Testis (tissue), 3 donors: ENCODE results near the gene TWIST2. TPM values are rescaled to one million over a fixed set of nuclear protein-coding genes. Genes with fewer than 3 reads are reported as not detected.

Source experiments
- DNase-seq: peaks from one replicate; pipeline ENCODE4 v3.0.0-alpha.2; 2019
- H3K27ac ChIP-seq, 2 donors: fragments of 200-600 bp; sonication (generic); one replicate each; pipeline ENCODE4 v1.5.1; 2019
- H3K27me3 ChIP-seq: fragments of 200-600 bp; sonication (generic); one replicate; pipeline ENCODE4 v1.5.1; 2019
- H3K36me3 ChIP-seq: fragments of 200-600 bp; sonication (generic); one replicate; pipeline ENCODE4 v1.5.1; 2017; ENCODE audit warnings: low read depth; ENCODE audit errors: missing control alignments
- H3K4me1 ChIP-seq: fragments of 200-600 bp; sonication (generic); one replicate; pipeline ENCODE4 v1.5.1; 2019
- H3K4me3 ChIP-seq, 2 donors: fragments of 200-600 bp; sonication (generic); one replicate each; pipeline ENCODE4 v1.5.1; 2017 to 2019
- H3K9me3 ChIP-seq: fragments of 200-600 bp; sonication (generic); one replicate; pipeline ENCODE4 v1.5.1; 2017
- CTCF ChIP-seq, 3 experiments: fragments of 450-650 bp in 2 of 3; fragments of 200-600 bp in 1 of 3; sonication (generic) in 1 of 3; IDR thresholded peaks; one replicate each; pipeline ENCODE4 v1.5.1; 2016 to 2019; ENCODE audit warnings: antibody characterized with exemption in 3 of 3, mild to moderate bottlenecking in 2 of 3, moderate library complexity in 1 of 3
- POLR2A ChIP-seq: fragments of 450-650 bp; IDR thresholded peaks from one replicate; pipeline ENCODE4 v1.6.1; 2017; ENCODE audit warnings: antibody characterized with exemption, mild to moderate bottlenecking, moderate library complexity
- WGBS, 2 donors: methylation state at CpG; one replicate each; pipeline ENCODE4 v1.1.5; 2018; 5-methylcytosine and 5-hydroxymethylcytosine counted together
- intact Hi-C: fragments of 100-400 bp; cut with DNase I; formaldehyde crosslinking; loops from one replicate; pipeline ENCODE4 v1.15.1; 2023; ENCODE audit warnings: low total_unique reads
- polyA plus RNA-seq: library from polyadenylated mRNA; stranded (reverse); fragments of 350-450 nt; fragmentation: Illumina TruSeq; extraction: RNeasy Lipid Tissue Mini Kit (QIAGEN cat#74804); gene quantifications from one replicate; pipeline ENCODE4 v1.2.3, GENCODE V29; 2014; ENCODE audit warnings: low read depth, low replicate concordance; ENCODE audit not compliant: insufficient read depth
- total RNA-seq, 2 donors: library from RNA; depleted of rRNA; stranded (reverse); fragments of >200 nt; gene quantifications; one replicate each; pipeline ENCODE4 v1.2.3, GENCODE V29; 2016

The TWIST2 gene
- total and polyA plus RNA-seq, 3 donors from 2014 or later = 5.0 to 11.3 (median 10.3) TPM

DNA sequence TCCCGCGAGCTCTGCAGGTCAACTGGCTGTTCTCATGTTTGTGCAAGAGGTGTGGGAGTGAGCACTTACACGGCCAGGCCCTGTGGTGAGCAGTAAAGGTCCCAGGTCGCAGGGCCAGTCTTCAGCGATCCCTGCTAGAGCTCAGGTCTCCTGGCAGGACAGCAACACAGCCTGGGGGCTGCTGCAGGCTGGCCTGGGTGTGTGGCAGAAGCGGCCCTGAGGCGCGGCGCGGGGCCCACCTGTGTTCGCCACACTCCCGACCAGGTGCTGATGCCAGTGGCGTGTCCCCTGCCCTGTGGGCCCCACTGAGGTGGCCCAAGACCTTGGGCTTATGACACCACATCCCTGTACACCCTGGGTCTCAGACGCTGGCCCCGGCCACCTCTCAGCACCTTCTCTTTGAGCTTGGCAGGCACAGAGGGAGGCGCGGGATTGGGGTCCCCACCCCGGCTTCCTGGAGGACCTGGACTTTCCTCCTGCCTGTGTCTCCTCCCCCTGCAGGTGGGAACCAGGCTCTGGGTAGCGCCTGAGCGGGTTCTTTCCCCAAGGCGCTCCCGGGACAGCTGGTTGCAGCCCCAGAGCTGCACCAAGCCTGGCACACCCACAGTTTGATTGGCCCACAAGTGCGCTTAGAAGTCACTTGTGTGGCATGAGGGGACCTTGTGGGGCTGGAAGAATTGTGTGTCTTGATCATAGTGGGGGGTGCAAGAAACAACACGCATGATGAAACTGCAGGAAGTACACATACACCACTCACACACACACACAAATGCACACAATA is 59.2 kb downstream of the TWIST2 start:
- WGBS, 2 donors = 57 to 72% methylated on average over 19 to 21 of the region's 24 CpGs
- DNase-seq = no peak
- Histone ChIP-seq H3K4me1 (peaks cover 3% of the 10 kb centered on the region), H3K36me3 (no peaks in the 10 kb centered on the region), H3K4me3 (no peak overlapping the region), H3K27ac (no peak overlapping the region), H3K9me3 (no peaks in the 10 kb centered on the region), H3K27me3 (no peaks in the 10 kb centered on the region)
- TF ChIP-seq POLR2A (no peak), CTCF (IDR thresholded peaks at IDR 0.05) (no peak)
- intact Hi-C loops = no loop called here

DNA sequence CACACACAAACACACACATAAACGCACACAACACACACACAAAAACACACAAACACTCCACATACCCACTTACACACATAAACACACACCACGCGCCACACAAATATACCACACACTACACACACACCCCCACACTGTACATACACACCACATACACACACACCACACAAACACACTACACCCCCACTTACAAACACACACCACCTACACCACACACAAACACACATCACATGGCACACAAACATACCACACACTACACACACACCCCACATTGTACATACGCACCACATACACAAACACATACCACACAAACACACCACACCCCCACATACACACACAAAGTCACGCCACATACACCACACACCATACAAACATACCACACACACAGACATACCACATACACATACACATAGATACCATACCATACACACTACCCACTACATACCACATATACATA is 59.9 kb downstream of the TWIST2 start:
- H3K4me1 ChIP-seq = peaks cover 3% of the 10 kb centered on the region
- no peaks in the 10 kb centered on the region for H3K36me3 ChIP-seq
- H3K9me3 ChIP-seq = no peaks in the 10 kb centered on the region
- no peak overlapping the region for H3K4me3 ChIP-seq
- TF ChIP-seq POLR2A (no peak), CTCF (IDR thresholded peaks at IDR 0.05) (no peak)
- intact Hi-C loops = no loop called here
- WGBS, 2 donors = 87 to 95% methylated on average over 5 of the region's 5 CpGs
- no peaks in the 10 kb centered on the region for H3K27me3 ChIP-seq
- DNase-seq = no peak
- H3K27ac ChIP-seq = no peak overlapping the region

DNA sequence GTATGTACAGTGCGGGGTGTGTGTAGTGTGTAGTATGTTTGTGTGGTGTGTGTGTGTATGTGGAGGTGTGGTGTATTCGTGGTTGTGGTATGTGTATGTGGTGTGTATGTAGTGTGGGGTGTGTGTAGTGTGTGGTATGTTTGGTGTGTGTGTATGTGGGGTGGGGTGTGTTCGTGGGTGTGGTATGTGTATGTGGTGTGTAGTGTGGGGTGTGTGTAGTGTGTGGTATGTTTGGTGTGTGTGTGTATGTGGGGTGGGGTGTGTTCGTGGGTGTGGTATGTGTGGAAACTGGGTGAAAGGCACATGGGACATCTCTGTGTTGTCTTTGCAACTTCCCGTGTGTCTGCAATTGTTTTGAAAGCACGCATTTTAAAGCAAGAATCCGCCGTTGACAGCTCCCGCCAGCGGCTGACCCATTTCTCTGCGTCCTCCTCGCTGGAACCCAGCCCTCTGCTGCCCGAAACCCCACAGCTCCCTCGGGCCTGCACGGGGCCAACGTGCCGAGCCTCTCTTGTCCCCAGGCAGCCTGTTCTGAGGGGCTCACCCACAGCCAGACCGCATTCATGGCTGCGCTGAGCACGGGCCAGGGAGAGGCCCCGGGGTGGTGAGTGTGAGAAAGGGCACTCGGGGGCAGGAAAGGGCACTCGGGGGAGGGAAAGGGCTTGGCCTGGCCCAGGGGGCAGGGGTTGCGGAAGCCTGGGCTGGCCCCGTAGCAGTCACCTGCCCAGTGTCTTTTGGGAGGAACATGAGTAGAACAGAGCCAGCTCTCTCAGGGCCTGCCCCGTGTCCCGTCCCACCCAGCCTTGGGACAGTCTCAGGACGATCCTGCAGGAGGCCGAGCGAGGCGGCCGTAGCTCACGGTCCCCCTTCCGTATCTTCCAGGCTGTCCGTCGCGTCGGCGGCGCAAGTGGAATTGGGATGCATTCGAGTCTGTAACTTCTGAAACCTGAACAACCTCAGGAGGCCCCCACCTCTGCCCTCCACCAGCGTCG is 61.4 kb downstream of the TWIST2 start:
- Histone ChIP-seq H3K36me3 (no peaks in the 10 kb centered on the region), H3K27me3 (no peaks in the 10 kb centered on the region), H3K4me1 (peaks cover 3% of the 10 kb centered on the region), H3K9me3 (no peaks in the 10 kb centered on the region), H3K4me3 (no peak overlapping the region), H3K27ac (peak overlapping the region; percentile 18 to 38)
- intact Hi-C loops = no loop called here
- TF ChIP-seq POLR2A = no peak
- no peak for TF ChIP-seq CTCF (IDR thresholded peaks at IDR 0.05)
- 23 to 38% methylated on average over 21 to 43 of the region's 43 CpGs for WGBS, 2 donors
- peak; percentile 46 for DNase-seq

DNA sequence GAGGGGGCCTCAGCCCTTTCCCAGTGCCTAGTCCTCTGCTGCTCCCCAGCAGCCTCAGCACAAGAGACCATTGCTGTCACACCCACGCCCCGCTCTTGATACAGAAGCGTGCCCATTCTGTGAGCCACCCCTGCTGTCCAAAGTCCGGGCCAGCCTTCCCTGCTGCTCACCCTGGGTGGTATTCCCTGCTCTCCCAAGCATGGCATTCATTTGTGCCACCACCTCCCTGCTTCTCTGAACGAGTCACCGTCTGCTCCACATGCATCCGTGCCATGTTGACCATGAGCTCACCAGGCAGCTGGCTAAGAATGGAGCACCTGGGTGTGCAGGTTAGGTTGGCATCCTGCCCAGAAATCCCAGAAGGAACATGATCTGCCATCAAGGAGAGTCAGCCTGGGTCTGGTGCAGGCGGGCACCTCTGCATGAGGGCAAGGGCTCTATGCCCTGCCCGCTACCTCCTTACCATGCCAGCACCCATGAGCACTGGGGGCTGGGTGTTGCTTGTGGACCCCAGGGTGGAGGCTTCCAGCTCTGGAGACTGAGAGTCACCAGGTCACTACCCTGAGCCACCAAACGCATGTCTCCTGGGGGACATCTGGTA is 63.0 kb downstream of the TWIST2 start:
- TF ChIP-seq POLR2A (no peak), CTCF (IDR thresholded peaks at IDR 0.05) (no peak)
- no peak for DNase-seq
- WGBS, 2 donors = 90 to 99% methylated on average over 8 to 10 of the region's 10 CpGs
- intact Hi-C loops = no loop called here
- H3K36me3 ChIP-seq = no peaks in the 10 kb centered on the region
- H3K4me1 ChIP-seq = peaks cover 3% of the 10 kb centered on the region
- no peak overlapping the region for H3K27ac ChIP-seq
- no peaks in the 10 kb centered on the region for H3K9me3 ChIP-seq
- H3K4me3 ChIP-seq = no peak overlapping the region
- no peaks in the 10 kb centered on the region for H3K27me3 ChIP-seq
